ENCODE data around the gene NCOA1. TPM values are rescaled to one million over a fixed set of nuclear protein-coding genes. Genes with fewer than 3 reads are reported as not detected.

Gene NCOA1
- total and polyA plus RNA-seq, 4 experiments from 2014 or later = 5.9 to 46.2 (median 34.8) TPM

GRCh38 chr2:24657818-24658217, 166.8 kb downstream of the NCOA1 start:
- Histone ChIP-seq H3K36me3 (ENCODE audit: insufficient read depth, low read length) (peaks cover 6% of the 10 kb centered on the region), H3K27ac (ENCODE audit: low read depth, low read length) (no peak overlapping the region), H3K4me1 (ENCODE audit: insufficient read depth, low read length) (no peaks in the 10 kb centered on the region), H3K4me3 (ENCODE audit: low read length in 2 of 2) (no peak overlapping the region), H3K27me3 (ENCODE audit: insufficient read depth, low read length) (no peaks in the 10 kb centered on the region), H3K9me3 (ENCODE audit: control insufficient read depth in 1 of 2, low read length in 2 of 2) (no peaks in the 10 kb centered on the region)
- Mint-ChIP-seq H3K4me1 (peaks cover 3 to 17% (median 14%) of the 10 kb centered on the region in 4 donors), H3K27me3 (no peaks in the 10 kb centered on the region), H3K9me3 (no peaks in the 10 kb centered on the region), H3K27ac (peak overlapping the region in 1 of 7 donors; percentile 47), H3K36me3 (peaks cover 10 to 15% of the 10 kb centered on the region in 2 donors), H3K4me3 (no peak overlapping the region)
- intact Hi-C loops (cut with micrococcal nuclease) = no loop called here
- ChIA-PET CTCF (ENCODE audit: partially characterized antibody) (interaction anchor here (1.1 kb wide), 1 partner anchor 31 kb away, joined by 5 read pairs; no protein-coding TSS in a partner anchor), POLR2A (ENCODE audit: partially characterized antibody) (no interaction called here)
- DNase-seq = no peak

- peaks cover 12 to 15% of the 10 kb centered on the region in 2 donors for H3K36me3 Mint-ChIP-seq
- peak overlapping the region in 4 of 7 donors; percentile 2 to 72 (median 12) for H3K27ac Mint-ChIP-seq
- Histone ChIP-seq H3K4me1 (ENCODE audit: insufficient read depth, low read length) (no peaks in the 10 kb centered on the region), H3K27ac (ENCODE audit: low read depth, low read length) (no peak overlapping the region), H3K27me3 (ENCODE audit: insufficient read depth, low read length) (no peaks in the 10 kb centered on the region), H3K36me3 (ENCODE audit: insufficient read depth, low read length) (peaks cover 6% of the 10 kb centered on the region), H3K9me3 (ENCODE audit: control insufficient read depth in 1 of 2, low read length in 2 of 2) (no peaks in the 10 kb centered on the region), H3K4me3 (ENCODE audit: low read length in 2 of 2) (no peak overlapping the region)
- no peak overlapping the region for H3K4me3 Mint-ChIP-seq
- CTCF ChIA-PET (ENCODE audit: partially characterized antibody) = interaction anchor here (1.1 kb wide), 1 partner anchor 32 kb away, joined by 5 read pairs; no protein-coding TSS in a partner anchor
- intact Hi-C loops (cut with micrococcal nuclease) = no loop called here
- POLR2A ChIA-PET (ENCODE audit: partially characterized antibody) = no interaction called here
- H3K4me1 Mint-ChIP-seq = peaks cover 3 to 13% (median 12%) of the 10 kb centered on the region in 4 donors
- no peak for DNase-seq
- H3K27me3 Mint-ChIP-seq = no peaks in the 10 kb centered on the region
- no peaks in the 10 kb centered on the region for H3K9me3 Mint-ChIP-seq
Observed at GRCh38 chr2:24658531-24659202, 167.6 kb downstream of the NCOA1 start.

GRCh38 chr2:24659862-24660261, 168.8 kb downstream of the NCOA1 start:
- Mint-ChIP-seq H3K27ac (no peak overlapping the region), H3K4me3 (no peak overlapping the region), H3K27me3 (no peaks in the 10 kb centered on the region), H3K36me3 (peaks cover 13 to 18% of the 10 kb centered on the region in 2 donors), H3K9me3 (no peaks in the 10 kb centered on the region), H3K4me1 (peaks cover 3 to 14% (median 10%) of the 10 kb centered on the region in 4 donors)
- Histone ChIP-seq H3K4me3 (ENCODE audit: low read length in 2 of 2) (no peak overlapping the region), H3K27me3 (ENCODE audit: insufficient read depth, low read length) (no peaks in the 10 kb centered on the region), H3K36me3 (ENCODE audit: insufficient read depth, low read length) (peaks cover 6% of the 10 kb centered on the region), H3K9me3 (ENCODE audit: control insufficient read depth in 1 of 2, low read length in 2 of 2) (no peaks in the 10 kb centered on the region), H3K27ac (ENCODE audit: low read depth, low read length) (no peak overlapping the region), H3K4me1 (ENCODE audit: insufficient read depth, low read length) (no peaks in the 10 kb centered on the region)
- ChIA-PET POLR2A (ENCODE audit: partially characterized antibody) (no interaction called here), CTCF (ENCODE audit: partially characterized antibody) (no interaction called here)
- intact Hi-C loops (cut with micrococcal nuclease) = no loop called here
- DNase-seq = no peak

- H3K4me1 ChIP-seq (ENCODE audit: insufficient read depth, low read length) = peaks cover 5% of the 10 kb centered on the region
- peaks cover 18 to 28% of the 10 kb centered on the region in 2 donors for H3K36me3 Mint-ChIP-seq
- H3K9me3 Mint-ChIP-seq = no peaks in the 10 kb centered on the region
- DNase-seq = no peak
- H3K27me3 ChIP-seq (ENCODE audit: insufficient read depth, low read length) = no peaks in the 10 kb centered on the region
- H3K4me1 Mint-ChIP-seq = peaks cover 3 to 11% (median 7%) of the 10 kb centered on the region in 4 donors
- no peaks in the 10 kb centered on the region for H3K9me3 ChIP-seq (ENCODE audit: control insufficient read depth in 1 of 2, low read length in 2 of 2)
- POLR2A ChIA-PET (ENCODE audit: partially characterized antibody) = no interaction called here
- CTCF ChIA-PET (ENCODE audit: partially characterized antibody) = no interaction called here
- no peak overlapping the region for H3K4me3 Mint-ChIP-seq
- H3K27me3 Mint-ChIP-seq = no peaks in the 10 kb centered on the region
- no peaks in the 10 kb centered on the region for H3K36me3 ChIP-seq (ENCODE audit: insufficient read depth, low read length)
- H3K27ac Mint-ChIP-seq = no peak overlapping the region
- H3K27ac ChIP-seq (ENCODE audit: low read depth, low read length) = no peak overlapping the region
- intact Hi-C loops (cut with micrococcal nuclease) = no loop called here
- no peak overlapping the region for H3K4me3 ChIP-seq (ENCODE audit: low read length in 2 of 2)
Observed at GRCh38 chr2:24667542-24667941, 176.5 kb downstream of the NCOA1 start.

- no peaks in the 10 kb centered on the region for H3K36me3 ChIP-seq (ENCODE audit: insufficient read depth, low read length)
- Mint-ChIP-seq H3K27ac (peak overlapping the region in 1 of 7 donors; percentile 17), H3K27me3 (no peaks in the 10 kb centered on the region), H3K36me3 (peaks cover 24 to 35% of the 10 kb centered on the region in 2 donors), H3K4me3 (no peak overlapping the region), H3K9me3 (no peaks in the 10 kb centered on the region), H3K4me1 (peaks cover 3 to 12% (median 8%) of the 10 kb centered on the region in 4 donors)
- H3K4me3 ChIP-seq (ENCODE audit: low read length in 2 of 2) = no peak overlapping the region
- no peaks in the 10 kb centered on the region for H3K9me3 ChIP-seq (ENCODE audit: control insufficient read depth in 1 of 2, low read length in 2 of 2)
- CTCF ChIA-PET (ENCODE audit: partially characterized antibody) = no interaction called here
- H3K27me3 ChIP-seq (ENCODE audit: insufficient read depth, low read length) = no peaks in the 10 kb centered on the region
- intact Hi-C loops (cut with micrococcal nuclease) = no loop called here
- H3K27ac ChIP-seq (ENCODE audit: low read depth, low read length) = no peak overlapping the region
- no peak for DNase-seq
- peaks cover 10% of the 10 kb centered on the region for H3K4me1 ChIP-seq (ENCODE audit: insufficient read depth, low read length)
- POLR2A ChIA-PET (ENCODE audit: partially characterized antibody) = no interaction called here
Observed at GRCh38 chr2:24671230-24671629, 180.2 kb downstream of the NCOA1 start.

- ChIA-PET CTCF (ENCODE audit: partially characterized antibody) (no interaction called here), POLR2A (ENCODE audit: partially characterized antibody) (no interaction called here)
- Mint-ChIP-seq H3K9me3 (no peaks in the 10 kb centered on the region), H3K4me1 (peaks cover 3 to 12% (median 8%) of the 10 kb centered on the region in 4 donors), H3K36me3 (peaks cover 31 to 41% of the 10 kb centered on the region in 2 donors), H3K4me3 (peak overlapping the region in 1 of 8 donors; percentile 18), H3K27ac (no peak overlapping the region), H3K27me3 (no peaks in the 10 kb centered on the region)
- Histone ChIP-seq H3K9me3 (ENCODE audit: control insufficient read depth in 1 of 2, low read length in 2 of 2) (no peaks in the 10 kb centered on the region), H3K36me3 (ENCODE audit: insufficient read depth, low read length) (no peaks in the 10 kb centered on the region), H3K27me3 (ENCODE audit: insufficient read depth, low read length) (no peaks in the 10 kb centered on the region), H3K4me1 (ENCODE audit: insufficient read depth, low read length) (peaks cover 10% of the 10 kb centered on the region), H3K27ac (ENCODE audit: low read depth, low read length) (no peak overlapping the region), H3K4me3 (ENCODE audit: low read length in 2 of 2) (no peak overlapping the region)
- DNase-seq = no peak
- intact Hi-C loops (cut with micrococcal nuclease) = no loop called here
Observed at GRCh38 chr2:24672589-24672988, 181.5 kb downstream of the NCOA1 start.

GRCh38 chr2:24675338-24675737, 184.3 kb downstream of the NCOA1 start:
- intact Hi-C loops (cut with micrococcal nuclease) = no loop called here
- no peaks in the 10 kb centered on the region for H3K9me3 ChIP-seq (ENCODE audit: control insufficient read depth in 1 of 2, low read length in 2 of 2)
- no peaks in the 10 kb centered on the region for H3K27me3 ChIP-seq (ENCODE audit: insufficient read depth, low read length)
- H3K4me1 ChIP-seq (ENCODE audit: insufficient read depth, low read length) = peaks cover 10% of the 10 kb centered on the region
- POLR2A ChIA-PET (ENCODE audit: partially characterized antibody) = no interaction called here
- no peak overlapping the region for H3K27ac ChIP-seq (ENCODE audit: low read depth, low read length)
- H3K4me3 ChIP-seq (ENCODE audit: low read length in 2 of 2) = no peak overlapping the region
- H3K9me3 Mint-ChIP-seq = no peaks in the 10 kb centered on the region
- no peak overlapping the region for H3K27ac Mint-ChIP-seq
- CTCF ChIA-PET (ENCODE audit: partially characterized antibody) = no interaction called here
- no peak overlapping the region for H3K4me3 Mint-ChIP-seq
- H3K36me3 Mint-ChIP-seq = peaks cover 40 to 50% of the 10 kb centered on the region in 2 donors
- H3K36me3 ChIP-seq (ENCODE audit: insufficient read depth, low read length) = no peaks in the 10 kb centered on the region
- DNase-seq = no peak
- peaks cover 3 to 13% (median 7%) of the 10 kb centered on the region in 4 donors for H3K4me1 Mint-ChIP-seq
- no peaks in the 10 kb centered on the region for H3K27me3 Mint-ChIP-seq

Data from CD4-positive, alpha-beta memory T cell (primary cell).